ENCODE measurements around the gene SLC35D2.

The SLC35D2 gene

DNA sequence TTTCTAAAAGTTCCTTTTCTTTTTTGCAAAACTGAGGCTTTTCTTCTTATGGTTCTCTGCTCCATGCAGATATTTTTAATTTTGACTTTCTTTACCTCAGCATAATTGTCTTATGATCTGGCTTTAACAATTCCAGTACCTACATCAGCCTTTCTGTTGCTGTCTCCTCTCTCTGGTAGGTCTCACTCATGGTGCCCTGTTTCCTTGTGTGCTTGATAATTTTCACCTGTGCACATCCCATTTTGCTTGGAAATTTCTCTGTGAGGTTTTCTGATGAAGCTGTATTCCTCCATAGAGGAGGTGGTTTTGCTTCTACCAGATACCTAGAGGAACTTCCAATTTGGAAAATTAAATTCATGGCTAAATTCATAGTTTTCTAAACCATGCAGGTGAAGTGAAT, 79.3 kb downstream of the SLC35D2 start:
- no peak for DNase-seq

DNA sequence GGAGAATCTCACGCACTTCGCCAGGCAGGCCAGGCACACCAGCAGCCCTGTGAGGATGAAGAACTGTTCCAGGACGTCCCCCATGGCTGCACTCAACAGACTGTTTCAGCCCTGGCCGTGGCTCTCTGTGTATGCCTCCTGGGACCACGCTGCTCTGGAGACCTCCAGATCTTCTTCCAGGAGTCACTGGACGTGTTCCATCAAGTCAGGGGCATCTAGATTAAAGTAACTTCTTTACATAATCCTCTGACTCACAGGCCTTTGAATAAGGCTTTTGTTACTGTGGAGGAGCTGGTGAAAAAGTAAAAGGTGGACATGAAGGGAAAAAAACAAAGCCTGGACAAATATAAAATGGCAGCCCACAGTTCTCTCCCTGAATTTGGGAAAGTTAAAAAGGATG, 81.5 kb downstream of the SLC35D2 start, which contains the start of gene HSD17B3:
HSD17B3 (minus strand) TSS at position 156 of the 400 bp plus-strand sequence; CDS start at position 84, 72 bp downstream.
- no peak for DNase-seq

DNA sequence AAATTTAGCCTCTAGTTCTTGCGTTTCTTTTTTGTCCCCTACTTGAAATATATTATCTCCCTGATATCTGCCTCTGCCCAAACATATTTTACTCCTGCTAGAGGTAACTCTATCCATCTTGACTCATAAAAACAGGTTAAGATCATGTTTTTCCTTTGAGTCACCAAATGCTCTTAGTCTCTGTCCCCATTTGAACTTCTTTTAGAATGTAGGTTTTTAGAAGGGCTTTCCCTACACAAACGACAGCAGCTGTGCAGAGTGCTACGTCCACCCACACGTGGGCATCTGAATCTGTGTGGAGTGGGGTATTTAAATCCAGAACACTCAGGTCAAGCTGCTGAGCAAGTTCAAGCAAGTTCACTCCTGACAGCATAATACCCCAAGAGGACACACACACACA, 83.7 kb downstream of the SLC35D2 start:
- no peak for DNase-seq

DNA sequence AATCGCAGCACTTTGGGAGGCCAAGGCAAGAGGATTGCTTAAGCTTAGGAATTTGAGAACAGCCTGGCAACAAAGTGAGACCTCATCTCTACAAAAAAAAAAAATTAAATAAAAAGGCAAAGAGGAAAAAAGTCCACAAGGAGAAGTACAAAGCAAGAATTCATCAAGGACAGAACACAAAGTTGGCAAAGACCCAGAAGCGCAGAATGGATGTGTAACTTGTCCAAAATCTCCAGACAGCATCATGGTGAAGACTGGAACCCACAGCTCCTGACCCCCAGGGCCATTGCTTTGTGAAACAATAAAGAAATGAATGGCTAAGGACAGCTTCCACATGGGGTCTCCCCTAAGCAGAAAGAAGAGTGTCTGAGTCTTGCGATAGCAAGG, 89.4 kb downstream of the SLC35D2 start:
- DNase-seq = no peak

DNA sequence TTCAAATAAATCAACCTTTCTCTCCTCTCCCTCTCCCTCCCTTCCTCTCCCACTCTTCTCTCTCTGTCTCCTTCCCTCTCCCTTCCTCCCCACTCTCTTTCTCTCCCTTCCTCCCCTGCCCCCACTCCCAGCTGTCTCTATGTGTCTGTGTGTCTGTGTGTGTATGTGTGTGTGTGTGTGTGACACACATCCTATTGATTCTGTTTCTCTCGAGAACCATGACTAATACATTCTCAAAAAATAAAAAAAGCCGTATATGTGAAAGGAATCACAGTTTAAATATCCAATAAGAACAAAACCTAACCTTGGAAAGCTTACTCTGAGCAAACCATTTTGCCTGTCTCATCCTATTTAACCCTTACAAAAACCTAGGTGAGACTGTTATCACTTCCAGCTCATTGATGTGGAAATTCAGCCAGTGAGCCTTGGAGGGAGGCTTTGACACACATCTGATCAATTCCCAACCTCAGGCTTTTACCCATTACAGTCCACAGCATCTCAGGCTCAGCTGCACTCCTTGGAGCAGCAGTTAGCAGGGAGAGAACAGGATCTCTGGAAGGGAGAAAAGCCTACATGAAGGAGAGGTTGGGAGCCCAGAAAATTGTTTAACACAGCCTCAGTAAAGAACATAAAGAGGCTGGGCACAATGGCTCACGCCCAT, 89.9 kb downstream of the SLC35D2 start:
- no peak for DNase-seq

DNA sequence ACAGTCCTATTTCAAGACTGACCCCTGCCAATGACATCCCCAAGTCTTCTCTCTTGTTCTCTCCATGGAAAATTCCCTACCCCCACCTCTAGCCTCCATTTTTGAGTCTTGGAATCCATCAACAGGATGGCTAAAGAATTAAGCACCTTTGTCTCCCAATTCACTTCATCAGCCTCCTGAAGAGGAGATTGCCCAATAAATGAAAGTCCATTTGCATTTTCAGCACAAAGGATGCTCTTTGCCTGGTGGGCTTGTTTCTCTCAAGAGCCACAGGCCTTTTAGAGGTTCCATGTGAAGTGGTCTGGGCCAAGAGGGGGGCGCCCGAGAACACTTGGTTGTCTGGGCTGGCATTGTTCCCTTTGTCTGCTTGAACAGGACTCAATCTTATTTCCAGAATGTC, 94.1 kb downstream of the SLC35D2 start:
- DNase-seq = no peak

DNA sequence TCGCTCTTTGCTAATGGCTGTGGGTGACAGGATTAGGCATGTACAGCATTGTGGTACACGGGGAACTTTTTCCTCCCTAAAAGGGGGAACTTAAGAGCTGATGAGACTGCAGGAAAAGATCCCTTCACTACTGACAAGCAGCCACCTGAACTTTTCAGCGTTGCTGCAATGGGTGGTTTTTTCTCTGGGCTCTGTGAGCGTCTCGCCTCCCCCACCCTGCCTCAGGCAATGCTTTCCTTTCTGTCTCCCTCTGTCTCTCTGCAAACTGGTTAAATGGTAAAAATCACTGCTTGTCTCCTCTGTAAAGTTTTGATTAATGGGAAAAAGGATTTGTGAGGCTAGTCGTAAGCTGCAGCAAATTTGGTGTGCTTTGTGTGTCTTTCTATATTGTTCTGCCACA, 101.9 kb downstream of the SLC35D2 start:
- no peak for DNase-seq

DNA sequence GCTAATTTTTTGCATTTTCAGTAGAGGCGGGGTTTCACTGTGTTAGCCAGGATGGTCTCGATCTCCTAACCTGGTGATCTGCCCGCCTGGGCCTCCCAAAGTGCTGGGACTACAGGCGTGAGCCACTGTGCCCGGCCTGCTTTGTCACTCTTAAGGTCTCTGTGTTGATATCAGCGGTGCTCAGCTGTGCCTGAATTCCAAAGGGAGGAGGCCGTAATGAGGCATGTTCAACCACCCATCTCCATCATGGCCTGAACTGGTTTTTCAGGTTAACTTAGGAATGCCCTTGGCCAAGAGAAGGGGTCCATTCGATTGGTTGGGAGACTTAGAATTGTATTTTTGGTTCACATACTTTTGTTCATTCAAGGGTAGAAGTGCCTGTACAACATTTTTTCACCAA, 103.6 kb downstream of the SLC35D2 start:
- no peak for DNase-seq

DNA sequence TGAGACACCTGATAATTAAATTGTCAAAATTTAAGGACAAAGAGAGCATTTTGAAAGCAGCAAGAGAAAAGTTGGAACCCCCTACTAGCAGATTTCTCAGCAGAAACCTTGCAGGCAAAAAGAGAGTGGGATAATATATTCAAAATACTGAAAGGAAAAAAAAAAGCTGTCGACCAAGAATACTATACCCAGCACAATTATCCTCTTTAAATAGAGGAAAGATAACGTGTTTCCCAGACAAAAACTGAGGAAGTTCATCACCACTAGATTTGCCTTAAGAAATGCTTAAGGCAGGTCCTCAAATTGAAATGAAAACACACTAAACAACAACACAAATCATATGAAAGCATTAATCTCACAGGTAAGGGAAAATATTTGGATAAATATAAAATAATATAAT, 108.6 kb downstream of the SLC35D2 start:
- no peak for DNase-seq

All from effector CD8-positive, alpha-beta T cell (primary cell).